WI38 (cell line): Measurements from ENCODE around the gene PARS2.

Experiments
- H3K4me3 ChIP-seq: 2 replicates; pipeline ENCODE4 v1.5.1; 2011; ENCODE audit warnings: low read depth, mild to moderate bottlenecking, control low read depth, low read length
- CTCF ChIP-seq: IDR thresholded peaks from 2 replicates; pipeline ENCODE4 v1.5.1; 2012; ENCODE audit warnings: low read depth, mild to moderate bottlenecking, control low read depth, low read length

The PARS2 gene

GRCh38 chr1:54754045-54754444 is 10.3 kb downstream of the PARS2 start:
- no peak for TF ChIP-seq CTCF
- H3K4me3 ChIP-seq: no peak overlapping the region

DNA sequence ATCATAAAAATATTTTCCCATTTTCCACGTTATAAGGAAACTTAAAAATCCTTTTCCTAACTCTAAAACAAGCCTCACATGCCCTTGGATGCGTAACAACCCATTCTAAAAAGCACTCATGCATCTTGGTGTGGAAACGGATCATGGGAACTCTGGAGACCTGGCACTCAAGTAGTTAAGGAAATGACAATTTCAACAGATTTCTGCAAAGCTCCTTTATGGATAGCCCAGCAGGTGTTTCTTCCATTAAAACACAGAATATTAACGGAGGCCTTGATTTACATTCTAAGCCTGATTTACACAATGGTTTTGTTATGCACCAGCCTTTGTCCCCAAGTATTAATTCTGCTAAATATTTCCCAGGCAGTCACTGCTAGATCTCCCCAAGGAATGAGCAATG is 12.9 kb downstream of the PARS2 start:
- H3K4me3 ChIP-seq: no peak overlapping the region
- no peak for TF ChIP-seq CTCF

DNA sequence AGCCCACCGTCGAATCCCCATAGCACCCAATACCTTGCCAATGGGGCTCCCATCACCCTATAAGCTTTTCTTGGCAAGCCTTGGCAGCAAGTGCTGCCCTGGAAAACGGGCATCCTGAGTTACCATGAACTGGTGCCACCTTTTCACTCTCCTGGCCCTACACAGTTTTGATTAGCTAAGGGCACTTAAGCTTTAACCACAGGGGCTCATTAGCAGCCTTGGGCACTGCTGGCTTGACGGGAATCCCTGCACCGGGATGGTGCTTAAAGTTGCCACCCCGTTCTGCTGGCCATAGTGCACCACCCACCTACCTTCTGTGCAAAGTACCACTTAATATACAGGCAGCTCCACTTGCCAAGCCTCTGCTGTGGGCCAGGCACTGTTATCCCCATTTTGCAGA is 13.7 kb downstream of the PARS2 start:
- TF ChIP-seq CTCF: no peak
- H3K4me3 ChIP-seq: no peak overlapping the region

GRCh38 chr1:54748094-54748835 is 16.1 kb downstream of the PARS2 start:
- no peak for TF ChIP-seq CTCF
- H3K4me3 ChIP-seq: no peak overlapping the region

DNA sequence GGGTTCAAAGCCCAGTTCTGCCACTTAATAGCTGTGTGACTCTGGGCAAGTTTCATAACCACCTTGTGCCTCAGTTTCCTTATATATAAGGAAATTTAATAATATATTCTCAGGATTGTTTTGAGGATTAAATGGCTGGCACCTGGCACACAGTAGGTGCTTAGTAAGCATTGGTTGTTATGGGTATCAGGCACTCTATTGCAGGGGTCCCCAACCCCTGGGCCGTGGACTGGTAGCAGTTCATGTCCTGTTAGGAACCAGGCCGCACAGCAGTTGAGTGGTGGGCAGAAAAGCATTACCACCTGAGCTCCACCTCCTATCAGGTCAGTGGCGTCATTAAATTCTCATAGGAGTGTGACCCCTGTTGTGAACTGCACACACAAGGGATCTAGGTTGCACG is 18.5 kb downstream of the PARS2 start:
- H3K4me3 ChIP-seq: no peak overlapping the region
- no peak for TF ChIP-seq CTCF

DNA sequence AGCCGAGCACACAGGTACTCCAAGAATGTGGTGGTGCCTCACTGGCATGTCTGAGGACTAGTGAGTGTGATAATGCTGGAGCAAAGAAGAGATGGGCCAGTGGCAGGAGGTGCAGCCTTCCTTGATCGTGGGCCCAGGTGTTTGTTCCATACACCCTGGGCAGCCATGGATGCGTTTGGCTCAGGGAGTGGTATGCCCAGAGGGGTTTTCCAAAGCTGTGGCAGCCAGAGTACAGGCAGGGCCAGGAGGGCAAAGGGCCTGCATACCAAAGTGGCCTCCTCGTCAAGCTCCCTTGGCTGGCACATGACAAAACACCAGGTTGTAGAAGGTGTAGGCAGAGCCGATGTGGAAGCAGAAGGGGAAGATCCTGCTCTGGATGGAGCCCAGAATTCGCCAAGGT is 19.0 kb downstream of the PARS2 start:
- no peak overlapping the region for H3K4me3 ChIP-seq
- no peak for TF ChIP-seq CTCF

DNA sequence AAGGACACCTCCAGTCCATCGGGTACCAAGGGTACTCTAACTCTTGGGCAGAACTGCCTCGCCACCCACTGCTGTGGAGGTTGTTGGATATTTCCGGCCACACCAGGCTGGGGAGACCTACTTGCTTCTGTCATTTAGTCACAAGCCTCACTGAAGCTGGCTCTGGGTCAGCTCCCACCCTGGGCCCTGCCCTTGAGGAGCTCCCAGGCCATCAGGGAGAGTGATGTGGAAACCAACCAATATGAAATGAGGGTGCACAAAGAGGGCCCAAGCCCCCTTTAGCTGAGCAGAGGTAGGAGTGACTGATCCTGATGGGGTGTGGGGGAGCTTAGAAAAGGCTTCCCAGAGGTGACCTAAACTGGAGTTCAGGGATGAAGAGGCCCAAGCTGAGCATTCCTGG is 19.6 kb downstream of the PARS2 start:
- TF ChIP-seq CTCF: no peak
- no peak overlapping the region for H3K4me3 ChIP-seq
